H1 (cell line): ENCODE measurements around the gene LHPP.

Experiments
- BACH1 ChIP-seq: IDR thresholded peaks from 2 replicates; pipeline ENCODE4 v1.6.1; 2012; ENCODE audit warnings: low read length, improper control_type of control experiment
- PHF8 ChIP-seq: fragments of 200-600 bp; sonication (generic); conservative IDR thresholded peaks from 2 replicates; pipeline ENCODE4 v1.7.1; 2012; ENCODE audit warnings: low read depth, mild to moderate bottlenecking, inconsistent platforms, low read length, moderate library complexity
- POLR2A ChIP-seq, 2 experiments: IDR thresholded peaks; 1 replicate in 1 of 2; 2 replicates in 1 of 2; pipeline ENCODE4 v1.6.1; 2011; ENCODE audit warnings: low read depth in 2 of 2, low read length in 2 of 2, mild to moderate bottlenecking in 2 of 2; ENCODE audit errors: control extremely low read depth in 1 of 2
- SIN3A ChIP-seq, 2 experiments: IDR thresholded peaks in 1 of 2; conservative IDR thresholded peaks in 1 of 2; 2 replicates each; pipeline ENCODE4 v1.6.1; 2011 to 2012; ENCODE audit warnings: low read length in 2 of 2, improper control_type of control experiment in 1 of 2, low read depth in 1 of 2, mild to moderate bottlenecking in 1 of 2
- TF ChIP-seq, protein P1 (sequence below), 3 experiments: IDR thresholded peaks; 1 replicate in 2 of 3; 2 replicates in 1 of 3; pipeline versions ENCODE4 v1.5.1 to v1.6.1; 2011; ENCODE audit warnings: low read length in 3 of 3, mild to moderate bottlenecking in 3 of 3, inconsistent platforms in 2 of 3, low read depth in 1 of 3, moderate library complexity in 1 of 3; ENCODE audit not compliant: insufficient read depth in 1 of 3; ENCODE audit errors: control extremely low read depth in 1 of 3

GRCh38 chr10:124477614-124478363, 16.2 kb downstream of the LHPP start:
- TF ChIP-seq, protein P1, sequence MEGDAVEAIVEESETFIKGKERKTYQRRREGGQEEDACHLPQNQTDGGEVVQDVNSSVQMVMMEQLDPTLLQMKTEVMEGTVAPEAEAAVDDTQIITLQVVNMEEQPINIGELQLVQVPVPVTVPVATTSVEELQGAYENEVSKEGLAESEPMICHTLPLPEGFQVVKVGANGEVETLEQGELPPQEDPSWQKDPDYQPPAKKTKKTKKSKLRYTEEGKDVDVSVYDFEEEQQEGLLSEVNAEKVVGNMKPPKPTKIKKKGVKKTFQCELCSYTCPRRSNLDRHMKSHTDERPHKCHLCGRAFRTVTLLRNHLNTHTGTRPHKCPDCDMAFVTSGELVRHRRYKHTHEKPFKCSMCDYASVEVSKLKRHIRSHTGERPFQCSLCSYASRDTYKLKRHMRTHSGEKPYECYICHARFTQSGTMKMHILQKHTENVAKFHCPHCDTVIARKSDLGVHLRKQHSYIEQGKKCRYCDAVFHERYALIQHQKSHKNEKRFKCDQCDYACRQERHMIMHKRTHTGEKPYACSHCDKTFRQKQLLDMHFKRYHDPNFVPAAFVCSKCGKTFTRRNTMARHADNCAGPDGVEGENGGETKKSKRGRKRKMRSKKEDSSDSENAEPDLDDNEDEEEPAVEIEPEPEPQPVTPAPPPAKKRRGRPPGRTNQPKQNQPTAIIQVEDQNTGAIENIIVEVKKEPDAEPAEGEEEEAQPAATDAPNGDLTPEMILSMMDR (IDR thresholded peaks at IDR 0.05; ENCODE audit: control extremely low read depth in 1 of 3, insufficient read depth in 1 of 3, low read depth in 1 of 3, low read length in 3 of 3), result no peak
- TF ChIP-seq BACH1, result no peak
- no peak for TF ChIP-seq PHF8
- TF ChIP-seq SIN3A (conservative IDR thresholded peaks at IDR 0.05 in 1 of 2, IDR thresholded peaks at IDR 0.05 in 1 of 2; ENCODE audit: low read depth in 1 of 2, low read length in 2 of 2), result no peak
- no peak for TF ChIP-seq POLR2A (IDR thresholded peaks at IDR 0.05; ENCODE audit: control extremely low read depth in 1 of 2, low read depth in 2 of 2, low read length in 2 of 2)
